OCI-LY7 (cell line): ENCODE measurements around the gene EIF4G3.
"Not testable (repeated sequence)": the region's sequence is repeated elsewhere in the genome, so short reads cannot be mapped to it uniquely, and the experiment has no call there.

Experiments used
- EZH2phosphoT487 ChIP-seq: fragments of 200-600 bp; sonication (generic); IDR thresholded peaks from 2 replicates; pipeline ENCODE4 v1.6.1; 2018; ENCODE audit warnings: low read depth, borderline replicate concordance, mild to moderate bottlenecking, mixed run types, antibody characterized with exemption, low read length, moderate library complexity, mixed read lengths
- TF ChIP-seq, protein P1 (sequence below): fragments of 200-600 bp; sonication (generic); conservative IDR thresholded peaks from 2 replicates; pipeline ENCODE4 v1.5.1; 2014; ENCODE audit warnings: mild to moderate bottlenecking, antibody characterized with exemption, low read length, moderate library complexity, mixed read lengths

DNA sequence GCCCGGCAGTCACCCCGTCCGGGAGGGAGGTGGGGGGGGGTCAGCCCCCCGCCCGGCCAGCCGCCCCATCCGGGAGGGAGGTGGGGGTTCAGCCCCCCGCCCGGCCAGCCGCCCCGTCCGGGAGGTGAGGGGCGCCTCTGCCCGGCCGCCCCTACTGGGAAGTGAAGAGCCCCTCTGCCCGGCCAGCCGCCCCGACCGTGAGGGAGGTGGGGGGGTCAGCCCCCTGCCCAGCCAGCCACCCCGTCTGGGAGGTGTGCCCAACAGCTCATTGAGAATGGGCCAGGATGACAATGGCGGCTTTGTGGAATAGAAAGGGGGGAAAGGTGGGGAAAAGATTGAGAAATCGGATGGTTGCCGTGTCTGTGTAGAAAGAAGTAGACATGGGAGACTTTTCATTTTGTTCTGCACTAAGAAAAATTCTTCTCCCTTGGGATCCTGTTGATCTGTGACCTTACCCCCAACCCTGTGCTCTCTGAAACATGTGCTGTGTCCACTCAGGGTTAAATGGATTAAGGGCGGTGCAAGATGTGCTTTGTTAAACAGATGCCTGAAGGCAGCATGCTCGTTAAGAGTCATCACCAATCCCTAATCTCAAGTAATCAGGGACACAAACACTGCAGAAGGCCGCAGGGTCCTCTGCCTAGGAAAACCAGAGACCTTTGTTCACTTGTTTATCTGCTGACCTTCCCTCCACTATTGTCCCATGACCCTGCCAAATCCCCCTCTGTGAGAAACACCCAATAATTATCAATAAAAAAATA is 152.4 kb downstream of the EIF4G3 start:
- TF ChIP-seq, protein P1, sequence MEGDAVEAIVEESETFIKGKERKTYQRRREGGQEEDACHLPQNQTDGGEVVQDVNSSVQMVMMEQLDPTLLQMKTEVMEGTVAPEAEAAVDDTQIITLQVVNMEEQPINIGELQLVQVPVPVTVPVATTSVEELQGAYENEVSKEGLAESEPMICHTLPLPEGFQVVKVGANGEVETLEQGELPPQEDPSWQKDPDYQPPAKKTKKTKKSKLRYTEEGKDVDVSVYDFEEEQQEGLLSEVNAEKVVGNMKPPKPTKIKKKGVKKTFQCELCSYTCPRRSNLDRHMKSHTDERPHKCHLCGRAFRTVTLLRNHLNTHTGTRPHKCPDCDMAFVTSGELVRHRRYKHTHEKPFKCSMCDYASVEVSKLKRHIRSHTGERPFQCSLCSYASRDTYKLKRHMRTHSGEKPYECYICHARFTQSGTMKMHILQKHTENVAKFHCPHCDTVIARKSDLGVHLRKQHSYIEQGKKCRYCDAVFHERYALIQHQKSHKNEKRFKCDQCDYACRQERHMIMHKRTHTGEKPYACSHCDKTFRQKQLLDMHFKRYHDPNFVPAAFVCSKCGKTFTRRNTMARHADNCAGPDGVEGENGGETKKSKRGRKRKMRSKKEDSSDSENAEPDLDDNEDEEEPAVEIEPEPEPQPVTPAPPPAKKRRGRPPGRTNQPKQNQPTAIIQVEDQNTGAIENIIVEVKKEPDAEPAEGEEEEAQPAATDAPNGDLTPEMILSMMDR: not testable (repeated sequence)
- not testable (repeated sequence) for TF ChIP-seq EZH2phosphoT487
